ENCODE results near the gene TRAPPC2B. TPM values are rescaled to one million over a fixed set of nuclear protein-coding genes. Genes with fewer than 3 reads are reported as not detected.

TRAPPC2B gene
- total and polyA plus RNA-seq, 2 of the 13 experiments (the other 11 are each of a cell fraction or from before 2014, with no cell fraction given): 13.3 to 17.7 TPM

GRCh38 chr19:57382806-57383488 is 19.6 kb downstream of the TRAPPC2B start:
- intact Hi-C loops (cut with micrococcal nuclease; ENCODE audit: unreplicated experiment) (no loop called here), in situ Hi-C loops (cut with HindIII; ENCODE audit: extremely low pct_ligation_motif_present, low pct_unique_long_range_greater_than_20kb) (no loop called here)
- H3K4me1 ChIP-seq (ENCODE audit: insufficient read depth, low read length): peaks cover 8% of the 10 kb centered on the region; the same call in 1 of the 2 replicates
- peak overlapping the region; percentile 90 for H2AFZ ChIP-seq (ENCODE audit: low read length)
- ChIA-PET POLR2A (no interaction called here), CTCF (ENCODE audit: low intra/inter-chr PET ratio, low total read pairs) (no interaction called here)
- ATAC-seq (no peak; the same call in 2 of the 3 replicates), FAIRE-seq (no peak), DNase-seq (ENCODE audit: low spot score) (no peak)
- H3K4me3 ChIP-seq (replicated peaks in 1 of 3; ENCODE audit: insufficient read depth in 1 of 3, low read depth in 2 of 3, low read length in 3 of 3): no peak overlapping the region
- H3K9ac ChIP-seq (ENCODE audit: insufficient read depth, low read depth, low read length): peak overlapping the region; percentile 39; the same call in 1 of the 2 replicates
- H3K79me2 ChIP-seq (ENCODE audit: insufficient read depth, low read length): no peaks in the 10 kb centered on the region
- H3K27ac ChIP-seq (ENCODE audit: extremely low read length, insufficient read depth, low read length): no peak overlapping the region
- TF ChIP-seq NFE2 (CRISPR knock-in tag; IDR thresholded peaks at IDR 0.05): no peak
- peak; percentile 87; the same call in 1 of the 2 replicates for TF ChIP-seq ZNF792 (CRISPR knock-in tag; IDR thresholded peaks at IDR 0.05)
- no peaks in the 10 kb centered on the region for H3K27me3 ChIP-seq (ENCODE audit: control insufficient read depth in 1 of 2, insufficient read depth in 2 of 2, low read length in 2 of 2)
- WGBS (ENCODE audit: low lambda C conversion rate): 43% methylated on average over 7 of the region's 7 CpGs
- no peaks in the 10 kb centered on the region for H4K20me1 ChIP-seq (ENCODE audit: insufficient read depth, low read length)
- peak overlapping the region; percentile 57 for H3K4me2 ChIP-seq (ENCODE audit: low read depth, low read length)
- BruUV-seq (replicated peaks): no TSS peak
- H3K36me3 ChIP-seq (replicated peaks in 1 of 2; ENCODE audit: control insufficient read depth in 1 of 2, insufficient read depth in 2 of 2, low read length in 2 of 2): 0 out of 5 replicates have a peak, but pooled peaks cover 0 to 3% of the 10 kb centered on the region in 2 experiments
- no peaks in the 10 kb centered on the region for H3K9me3 ChIP-seq (ENCODE audit: low read length)

GRCh38 chr19:57389194-57389729 is 25.9 kb downstream of the TRAPPC2B start:
- peak overlapping the region; percentile 68; the same call in 1 of the 2 replicates for H3K9ac ChIP-seq (ENCODE audit: insufficient read depth, low read depth, low read length)
- ATAC-seq (no peak), FAIRE-seq (no peak), DNase-seq (ENCODE audit: low spot score) (no peak)
- ChIA-PET POLR2A (interaction anchor here (0.9 to 2.0 kb wide), 6 partner anchors 17 to 71 kb away, joined by 3 to 21 read pairs (median 4); partner anchors contain the start of genes TRAPPC2B, ZNF304, ZNF547 and ZNF749), CTCF (ENCODE audit: low intra/inter-chr PET ratio, low total read pairs) (no interaction called here)
- peak overlapping the region; percentile 97 for H3K27ac ChIP-seq (ENCODE audit: extremely low read length, insufficient read depth, low read length)
- 66% methylated on average over 10 of the region's 11 CpGs for WGBS (ENCODE audit: low lambda C conversion rate)
- peak overlapping the region; percentile 93 for H3K4me2 ChIP-seq (ENCODE audit: low read depth, low read length)
- H3K36me3 ChIP-seq (replicated peaks in 1 of 2; ENCODE audit: control insufficient read depth in 1 of 2, insufficient read depth in 2 of 2, low read length in 2 of 2): peaks cover 3 to 6% of the 10 kb centered on the region in 2 experiments; a peak in 4 of 5 replicates
- H2AFZ ChIP-seq (ENCODE audit: low read length): peak overlapping the region; percentile 32
- peaks cover 41% of the 10 kb centered on the region for H3K4me1 ChIP-seq (ENCODE audit: insufficient read depth, low read length)
- H3K9me3 ChIP-seq (ENCODE audit: low read length): no peaks in the 10 kb centered on the region
- H4K20me1 ChIP-seq (ENCODE audit: insufficient read depth, low read length): no peaks in the 10 kb centered on the region
- no peaks in the 10 kb centered on the region; a peak in 1 of 5 replicates for H3K27me3 ChIP-seq (ENCODE audit: control insufficient read depth in 1 of 2, insufficient read depth in 2 of 2, low read length in 2 of 2)
- peak overlapping the region; percentile 43 to 88 (median 67); a peak in 4 of 6 replicates for H3K4me3 ChIP-seq (replicated peaks in 1 of 3; ENCODE audit: insufficient read depth in 1 of 3, low read depth in 2 of 3, low read length in 3 of 3)
- BruUV-seq (replicated peaks): TSS peak; percentile 78
- peaks cover 37% of the 10 kb centered on the region for H3K79me2 ChIP-seq (ENCODE audit: insufficient read depth, low read length)
- intact Hi-C loops (cut with micrococcal nuclease; ENCODE audit: unreplicated experiment) (loop anchor here (1.0 kb wide), 1 partner anchor 26 kb away; the partner anchor contains the start of genes TRAPPC2B and ZNF547), in situ Hi-C loops (cut with HindIII; ENCODE audit: extremely low pct_ligation_motif_present, low pct_unique_long_range_greater_than_20kb) (no loop called here)
- TF ChIP-seq ZNF512B (CRISPR knock-in tag; IDR thresholded peaks at IDR 0.05; ENCODE audit: borderline replicate concordance): no peak
- 0 out of 2 replicates have a peak, but pooled peaks have one; percentile 19 for TF ChIP-seq GFI1 (CRISPR knock-in tag; IDR thresholded peaks at IDR 0.05; ENCODE audit: borderline replicate concordance)
- TF ChIP-seq LRRFIP1 (CRISPR knock-in tag; conservative IDR thresholded peaks at IDR 0.05): no peak
- 0 out of 2 replicates have a peak, but pooled peaks have one; percentile 17 for TF ChIP-seq ZFP90 (CRISPR knock-in tag; IDR thresholded peaks at IDR 0.05; ENCODE audit: borderline replicate concordance)
- no peak for TF ChIP-seq MAX (IDR thresholded peaks at IDR 0.05)
- TF ChIP-seq ZSCAN21 (CRISPR knock-in tag; IDR thresholded peaks at IDR 0.05; ENCODE audit: borderline replicate concordance): no peak
- TF ChIP-seq ZNF652 (CRISPR knock-in tag; IDR thresholded peaks at IDR 0.05; ENCODE audit: borderline replicate concordance, low read depth): 0 out of 2 replicates have a peak, but pooled peaks have one; percentile 7
- no peak for TF ChIP-seq ZNF563 (CRISPR knock-in tag; IDR thresholded peaks at IDR 0.05)
